Ammon's horn (tissue), 1 donor: ENCODE data around the gene TM4SF1.

Experiments used
- DNase-seq: peaks from one replicate; pipeline ENCODE4 v3.0.0-alpha.2; 2016; ENCODE audit warnings: low spot score

The TM4SF1 gene, protein sequence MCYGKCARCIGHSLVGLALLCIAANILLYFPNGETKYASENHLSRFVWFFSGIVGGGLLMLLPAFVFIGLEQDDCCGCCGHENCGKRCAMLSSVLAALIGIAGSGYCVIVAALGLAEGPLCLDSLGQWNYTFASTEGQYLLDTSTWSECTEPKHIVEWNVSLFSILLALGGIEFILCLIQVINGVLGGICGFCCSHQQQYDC

GRCh38 chr3:149377408-149378364 is at the start of gene TM4SF1:
TSS of gene TM4SF1 (minus strand) at chr3:149377649. CDS start at chr3:149377547, 102 bp downstream.
- DNase-seq = no peak

DNA sequence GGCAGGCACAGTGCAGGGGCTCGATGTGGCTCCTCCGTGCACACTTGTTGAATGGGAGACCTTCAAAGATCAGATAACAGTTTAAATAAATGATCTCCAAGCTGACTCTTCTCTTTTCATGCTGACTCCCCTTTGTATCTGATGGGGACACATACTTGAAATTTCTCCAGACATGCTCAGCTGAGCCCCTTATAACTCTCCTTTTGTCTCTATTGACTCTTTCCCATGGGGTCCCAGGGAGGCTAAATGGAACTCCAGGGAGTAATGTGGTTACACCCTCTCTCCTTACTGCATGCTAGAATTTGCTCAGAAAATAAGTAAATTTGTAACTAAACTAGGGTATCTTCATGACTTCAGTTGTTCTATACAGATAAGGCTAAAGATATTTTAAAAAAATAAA is 48.9 kb upstream of the TM4SF1 start:
- no peak for DNase-seq

DNA sequence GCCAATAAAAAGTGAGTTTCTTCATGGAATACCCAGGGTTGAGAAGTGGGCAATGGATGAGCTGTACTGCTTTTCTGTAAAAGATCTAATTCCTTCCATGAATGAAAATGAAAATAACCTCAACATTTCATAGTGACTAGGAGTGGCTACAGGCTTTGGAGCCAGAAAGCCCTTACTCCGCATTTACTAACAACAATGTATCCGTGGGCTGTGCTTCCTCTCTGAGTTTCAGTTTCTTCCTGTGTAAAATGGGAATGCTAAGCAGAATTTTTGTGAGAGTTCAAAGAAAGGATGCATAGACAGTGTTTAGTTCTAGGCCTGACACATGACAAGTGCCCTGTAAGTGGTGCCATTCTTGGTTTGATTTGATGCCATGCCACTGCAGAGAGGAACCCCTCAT is 47.5 kb upstream of the TM4SF1 start:
- DNase-seq = no peak

DNA sequence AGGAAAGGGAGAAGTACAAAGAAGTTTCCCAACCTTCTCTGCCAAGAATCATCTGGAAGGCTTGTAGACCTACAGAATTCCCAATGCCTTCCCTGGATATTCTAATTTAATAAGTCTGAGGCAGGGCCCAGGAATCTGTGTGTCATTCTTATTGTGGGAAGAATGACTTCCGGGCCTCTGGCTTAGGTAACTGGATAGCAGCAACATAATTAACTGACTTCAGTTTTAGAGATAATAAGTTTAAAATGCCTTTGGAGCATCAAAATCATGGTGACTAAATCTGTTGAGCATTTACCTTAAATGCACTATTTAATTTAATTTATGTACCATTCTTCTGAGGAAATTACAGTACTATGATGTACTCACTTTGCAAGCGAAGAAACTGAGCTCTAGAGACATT is 44.3 kb upstream of the TM4SF1 start:
- no peak for DNase-seq

GRCh38 chr3:149419816-149420215 is 42.4 kb upstream of the TM4SF1 start:
- no peak for DNase-seq

DNA sequence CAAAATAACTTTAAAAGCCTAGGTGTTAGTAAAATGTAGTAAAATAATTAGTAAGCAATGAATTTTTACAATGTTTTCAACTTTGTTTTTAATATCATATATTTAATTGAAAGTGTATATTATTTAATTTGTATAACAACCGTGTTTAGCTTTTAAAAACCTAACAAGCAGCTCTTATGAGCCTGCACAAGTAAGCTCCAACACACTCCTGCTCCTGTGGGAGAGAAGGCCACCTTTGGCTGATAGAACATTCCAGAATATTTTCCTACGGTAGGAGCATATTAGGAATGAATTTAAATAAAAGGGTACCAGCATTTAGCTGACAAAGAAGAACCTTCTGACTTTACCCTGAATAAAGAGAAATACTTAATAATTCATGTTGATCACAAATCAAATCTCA is 40.3 kb upstream of the TM4SF1 start:
- no peak for DNase-seq

DNA sequence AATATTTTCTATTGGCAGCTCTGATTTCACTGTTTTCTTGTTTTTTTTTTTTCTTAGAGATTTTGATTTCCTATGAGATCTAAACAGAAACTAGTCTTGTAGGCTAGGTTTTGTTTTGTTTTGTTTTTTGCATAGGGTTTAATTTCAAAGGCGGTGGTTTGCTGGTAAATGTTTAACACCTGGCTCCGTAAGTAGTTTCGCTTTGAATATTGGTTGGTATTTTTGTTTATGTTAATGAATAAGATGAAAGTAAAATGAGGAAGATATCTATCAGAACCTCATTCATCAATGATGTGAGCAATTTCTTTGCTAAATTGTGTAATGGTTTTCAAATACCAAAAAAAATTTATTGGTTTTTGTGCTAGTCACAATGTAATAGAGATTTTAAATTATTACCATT is 39.7 kb upstream of the TM4SF1 start:
- DNase-seq = no peak

GRCh38 chr3:149415484-149415883 is 38.0 kb upstream of the TM4SF1 start:
- no peak for DNase-seq

- no peak for DNase-seq
Observed at GRCh38 chr3:149414557-149415231, 37.2 kb upstream of the TM4SF1 start.

GRCh38 chr3:149411583-149411982 is 34.1 kb upstream of the TM4SF1 start:
- no peak for DNase-seq

- DNase-seq = no peak
Observed at GRCh38 chr3:149409351-149409750, 31.9 kb upstream of the TM4SF1 start.

DNA sequence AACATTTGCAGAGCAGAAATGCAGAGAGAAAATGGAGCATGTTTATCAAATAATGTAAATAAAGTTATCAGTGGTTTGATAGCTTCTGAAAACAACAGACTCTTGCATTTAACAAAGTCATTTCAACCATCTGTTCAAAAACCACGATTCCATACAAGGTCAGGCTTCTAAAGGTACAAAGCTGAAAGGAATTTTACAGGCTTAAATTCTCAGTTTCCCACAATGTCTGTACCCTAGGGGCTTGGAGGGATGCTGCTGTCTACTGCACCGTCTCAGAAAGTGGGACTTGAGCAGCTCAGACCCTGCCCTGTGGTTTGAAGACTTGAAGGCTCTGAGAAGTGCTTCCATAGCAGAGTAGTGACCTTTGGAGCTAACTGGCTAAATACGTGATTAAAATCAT is 30.4 kb upstream of the TM4SF1 start:
- no peak for DNase-seq

- DNase-seq = no peak
Observed at GRCh38 chr3:149406244-149406752, 28.8 kb upstream of the TM4SF1 start.

- DNase-seq = no peak
Observed at GRCh38 chr3:149403443-149403842, 26.0 kb upstream of the TM4SF1 start.

- no peak for DNase-seq
Observed at GRCh38 chr3:149402481-149402880, 25.0 kb upstream of the TM4SF1 start.

DNA sequence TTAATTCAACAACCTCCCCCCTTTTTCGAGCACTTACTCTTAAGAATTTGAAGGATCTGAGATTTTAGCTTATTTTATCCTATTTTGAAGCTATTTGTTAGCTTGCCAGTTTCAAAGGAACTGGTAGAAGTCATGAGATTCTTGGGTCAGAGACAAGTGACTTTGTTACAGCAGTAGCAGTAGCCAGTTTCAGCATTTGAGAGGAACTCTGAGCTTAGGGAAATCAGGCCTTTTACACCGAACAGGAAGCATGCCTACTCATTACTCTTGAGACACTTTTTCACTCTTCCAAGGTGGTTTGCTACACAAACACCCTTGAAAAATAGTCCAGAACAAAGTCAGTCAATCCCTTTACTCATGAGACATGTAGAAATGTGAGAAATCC is 24.5 kb upstream of the TM4SF1 start:
- DNase-seq = no peak

DNA sequence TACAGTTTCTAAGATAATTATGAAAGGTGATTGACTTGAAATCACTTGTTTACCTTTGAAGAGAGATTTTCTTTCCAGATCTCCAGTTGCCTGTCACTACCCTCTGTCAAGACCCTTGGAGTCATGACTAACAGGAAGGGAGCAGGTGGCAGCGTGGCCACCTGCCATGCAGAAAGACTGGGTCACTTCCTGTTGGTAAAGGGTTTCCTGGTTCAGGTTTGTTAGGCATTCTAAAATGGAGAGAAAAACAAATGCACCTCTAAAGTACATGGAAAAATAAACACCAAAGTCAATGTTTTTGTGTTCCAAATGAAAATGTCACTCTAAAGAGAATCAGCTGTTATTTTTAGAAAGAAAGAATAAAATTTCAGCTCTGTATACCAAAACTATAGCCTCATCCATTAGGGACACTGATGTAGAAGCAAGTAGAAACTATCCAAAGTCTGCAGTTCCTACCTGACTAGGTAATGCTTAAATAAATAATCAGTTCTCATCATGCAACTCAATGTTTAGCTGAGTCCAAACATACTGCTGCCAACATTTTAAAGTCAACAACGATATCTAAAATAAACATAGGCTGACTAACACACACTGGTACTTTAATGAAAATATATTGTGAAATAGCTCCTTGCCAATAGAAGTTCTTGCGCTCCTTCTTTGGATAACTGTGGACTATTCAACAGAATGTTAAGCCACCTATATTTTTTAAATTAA is 23.9 kb upstream of the TM4SF1 start:
- no peak for DNase-seq

- DNase-seq = no peak
Observed at GRCh38 chr3:149400645-149401044, 23.2 kb upstream of the TM4SF1 start.

DNA sequence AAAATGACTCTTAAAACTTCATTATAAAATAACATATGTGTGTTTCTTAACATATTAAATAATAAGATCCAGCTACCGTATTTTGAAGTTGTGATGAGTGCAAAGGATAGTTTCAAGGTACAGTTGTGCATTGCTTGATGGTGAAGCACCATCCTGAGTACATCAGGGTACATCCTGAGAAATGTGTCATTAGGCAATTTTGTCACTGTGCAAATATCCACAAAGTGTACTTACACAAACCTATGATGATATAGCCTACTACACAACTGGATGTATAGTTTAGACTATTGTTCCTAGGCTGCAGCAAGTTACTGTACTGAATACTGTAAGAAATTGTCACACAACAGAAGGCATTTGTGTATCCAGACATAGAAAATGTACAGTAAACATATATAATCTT is 20.8 kb upstream of the TM4SF1 start:
- no peak for DNase-seq

GRCh38 chr3:149397528-149397927 is 20.1 kb upstream of the TM4SF1 start:
- no peak for DNase-seq

DNA sequence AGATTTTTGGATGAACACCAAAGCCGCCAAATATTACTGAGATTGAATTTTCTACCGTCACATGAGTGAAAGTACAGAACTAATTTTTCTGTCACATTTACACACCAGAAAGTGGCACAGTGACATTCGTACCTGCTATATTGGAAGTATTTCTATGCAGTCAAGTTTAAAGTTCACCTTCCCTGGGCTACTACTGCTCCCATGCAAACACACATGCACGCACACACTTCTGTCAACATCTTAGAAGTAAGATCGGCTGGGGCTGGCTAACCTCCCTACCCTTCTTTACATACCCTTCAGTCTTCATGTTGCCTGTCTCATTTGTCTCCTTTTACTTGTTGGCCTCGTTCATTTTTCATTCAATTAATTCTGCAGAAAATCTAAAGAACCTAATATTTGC is 19.0 kb upstream of the TM4SF1 start:
- no peak for DNase-seq
